Caki2 (cell line): Measurements from ENCODE around the gene SCNN1B. TPM values are rescaled to one million over a fixed set of nuclear protein-coding genes. Genes with fewer than 3 reads are reported as not detected.

Source experiments
- DNase-seq: peaks from one replicate; pipeline ENCODE4 v3.0.0-alpha.2; 2015; ENCODE audit warnings: low read depth
- in situ Hi-C: cut with HindIII; loops from 2 replicates; pipeline ENCODE4 v1.10.0; 2016; ENCODE audit warnings: low sequenced_read_pairs, low pct_unique_long_range_greater_than_20kb, mixed read lengths
- total RNA-seq: library from RNA; depleted of rRNA; stranded (reverse); fragments of >200 nt; shearing (Covaris generic); gene quantifications from 2 replicates; pipeline ENCODE4 v1.2.3, GENCODE V29; 2014; ENCODE audit warnings: low replicate concordance; rRNA removed

Gene SCNN1B
- total RNA-seq, 1 experiment from 2014 or later: not detected

DNA sequence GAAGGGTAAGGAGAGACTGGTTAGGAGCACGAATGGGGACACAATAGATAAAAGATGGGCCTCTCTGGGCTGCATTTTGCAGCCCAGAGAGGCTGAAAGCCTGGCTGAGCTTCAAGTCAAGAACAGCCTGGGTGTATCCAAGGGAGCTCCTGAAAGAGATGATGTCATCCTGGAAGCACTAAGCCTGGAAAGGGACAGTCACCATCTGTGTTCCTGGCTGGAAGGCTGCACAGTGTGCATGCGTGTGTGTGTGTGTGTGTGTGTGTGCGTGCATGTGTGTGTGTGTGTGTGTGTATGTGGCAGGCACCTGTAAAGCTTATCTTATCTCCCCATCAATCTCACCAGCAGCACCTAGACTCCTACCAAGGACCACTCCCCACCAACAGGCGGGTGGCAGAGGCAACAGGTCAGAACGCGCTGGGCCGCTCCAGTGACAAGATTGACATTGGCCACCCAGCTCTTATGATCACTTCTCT lies 106.8 kb downstream of the SCNN1B start:
- peak; percentile 53 for DNase-seq
- in situ Hi-C loops: no loop called here

DNA sequence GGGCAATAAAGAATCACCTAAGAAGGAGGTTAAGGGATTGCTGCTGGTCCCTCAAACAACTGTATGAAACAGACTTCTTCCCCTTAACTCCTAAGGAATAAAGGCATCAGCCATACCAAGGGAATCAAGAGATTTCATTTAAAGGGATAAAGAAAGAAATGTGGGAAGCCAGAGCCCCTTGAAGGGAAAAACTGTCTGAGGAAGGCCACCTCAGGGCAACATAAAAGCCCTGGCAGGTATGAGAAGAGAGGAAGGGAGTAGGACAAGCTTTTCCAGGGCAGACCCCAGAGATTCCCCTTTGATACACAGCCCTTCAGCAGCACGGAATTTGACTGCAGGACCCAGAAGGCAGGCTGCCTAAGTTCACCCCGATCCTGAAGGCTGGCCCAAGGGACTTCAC lies 107.4 kb downstream of the SCNN1B start:
- in situ Hi-C loops: no loop called here
- DNase-seq: no peak

- in situ Hi-C loops: no loop called here
- DNase-seq: no peak
Measured at GRCh38 chr16:23410176-23410575, 108.1 kb downstream of the SCNN1B start.

DNA sequence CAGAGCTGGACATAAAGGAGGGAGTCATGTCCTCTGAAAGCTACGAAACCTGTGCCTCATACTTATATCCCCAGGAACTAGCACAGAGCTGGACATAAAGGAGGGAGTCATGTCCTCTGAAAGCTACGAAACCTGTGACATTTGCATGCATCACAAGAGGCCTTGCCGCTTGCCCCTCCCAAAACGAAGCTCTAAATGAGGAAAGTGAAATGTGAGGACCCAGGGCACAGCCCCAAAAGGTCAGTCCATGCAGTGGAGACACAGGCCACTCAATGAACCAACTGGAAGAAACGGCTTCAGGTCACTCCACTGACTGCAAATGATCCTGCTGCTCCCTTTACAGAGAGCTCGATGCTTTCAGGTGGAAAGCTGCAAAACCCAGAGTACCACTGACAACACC lies 112.6 kb downstream of the SCNN1B start:
- in situ Hi-C loops: no loop called here
- no peak for DNase-seq

- DNase-seq: no peak
- in situ Hi-C loops: no loop called here
Measured at GRCh38 chr16:23416816-23417215, 114.7 kb downstream of the SCNN1B start.

DNA sequence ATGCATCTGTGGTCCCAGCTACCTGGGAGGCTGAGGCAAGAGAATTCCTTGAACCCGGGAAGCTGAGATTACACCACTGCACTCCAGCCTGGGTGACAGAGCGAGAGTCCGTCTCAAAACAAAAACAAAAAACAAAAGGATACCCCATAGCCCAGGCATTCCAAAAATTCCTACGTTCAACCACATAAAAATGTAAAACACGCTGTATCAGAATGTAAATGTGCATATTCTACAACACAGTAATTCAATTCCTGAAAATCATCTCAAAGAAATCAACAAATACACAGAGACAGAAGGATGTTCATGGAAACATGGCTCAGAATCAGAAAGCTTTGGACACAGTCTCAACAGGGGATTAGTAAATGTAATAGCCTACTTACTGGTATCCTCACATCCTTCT lies 117.9 kb downstream of the SCNN1B start:
- DNase-seq: no peak
- in situ Hi-C loops: no loop called here

GRCh38 chr16:23423496-23424049 lies 121.5 kb downstream of the SCNN1B start:
- in situ Hi-C loops: no loop called here
- DNase-seq: peak; percentile 97

DNA sequence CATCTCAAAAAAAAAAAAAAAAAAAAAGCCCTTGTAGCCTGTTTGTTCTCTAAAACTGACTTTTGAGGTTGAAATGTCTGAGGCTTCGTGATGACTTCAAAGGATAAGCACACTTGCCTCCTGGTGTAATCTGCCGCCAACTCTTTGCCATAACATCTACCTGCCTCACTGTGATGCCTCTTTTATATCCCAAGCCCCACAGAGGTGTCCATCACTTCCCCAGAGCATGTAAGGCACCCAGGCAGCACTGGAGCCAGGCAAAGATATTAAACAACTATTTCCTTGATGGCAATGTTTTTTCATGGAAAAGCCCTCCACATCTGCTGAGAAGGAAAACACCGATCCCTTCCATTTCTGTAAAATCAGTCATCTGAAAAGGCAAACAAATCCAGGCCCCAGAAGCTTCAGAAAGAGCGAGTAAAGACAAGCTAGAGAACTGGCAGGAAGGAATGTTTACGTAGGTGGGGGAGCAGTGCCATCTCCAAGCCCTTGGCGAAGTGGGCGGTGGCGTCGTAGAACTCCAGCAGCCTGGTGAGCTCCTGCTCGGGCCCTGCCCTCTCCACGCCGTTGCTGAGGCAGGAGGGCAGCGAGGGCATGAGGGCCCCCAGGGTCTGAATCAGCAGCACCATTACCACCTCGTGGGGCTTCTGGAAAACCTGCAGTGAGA lies 122.3 kb downstream of the SCNN1B start:
- peak; percentile 98 for DNase-seq
- in situ Hi-C loops: no loop called here

GRCh38 chr16:23428351-23428750 lies 126.2 kb downstream of the SCNN1B start:
- in situ Hi-C loops: no loop called here
- DNase-seq: no peak

Other genes starting within 250 kb of the SCNN1B start
- gene USP31, start 152.8 kb upstream of the SCNN1B start, total RNA-seq: 3.9 and 6.7 TPM in 2 replicates
- 0.30 TPM in 1 of 2 replicates, not detected in the other for gene SCNN1G, start 119.6 kb upstream of the SCNN1B start, total RNA-seq
- gene COG7, start 150.9 kb downstream of the SCNN1B start, total RNA-seq: 29.4 and 42.6 TPM in 2 replicates
- gene GGA2, start 208.2 kb downstream of the SCNN1B start, total RNA-seq: 52.7 and 67.6 TPM in 2 replicates